HG03520 (cell line): Measurements from ENCODE around the gene KLF15.

Experiments
- ATAC-seq: cut with Tn5 transposase; IDR thresholded peaks from one replicate; pipeline ENCODE4 v1.9.1; 2021; ENCODE audit warnings: mild to moderate bottlenecking, moderate library complexity; ENCODE audit not compliant: unreplicated experiment

KLF15 gene

GRCh38 chr3:126389794-126390146 is 32.6 kb upstream of the KLF15 start:
- ATAC-seq: no peak

GRCh38 chr3:126389112-126389793 is 32.0 kb upstream of the KLF15 start:
- no peak for ATAC-seq

GRCh38 chr3:126381966-126382365 is 24.8 kb upstream of the KLF15 start:
- ATAC-seq: no peak

- no peak for ATAC-seq
Measured at GRCh38 chr3:126380011-126380768, 23.0 kb upstream of the KLF15 start.

DNA sequence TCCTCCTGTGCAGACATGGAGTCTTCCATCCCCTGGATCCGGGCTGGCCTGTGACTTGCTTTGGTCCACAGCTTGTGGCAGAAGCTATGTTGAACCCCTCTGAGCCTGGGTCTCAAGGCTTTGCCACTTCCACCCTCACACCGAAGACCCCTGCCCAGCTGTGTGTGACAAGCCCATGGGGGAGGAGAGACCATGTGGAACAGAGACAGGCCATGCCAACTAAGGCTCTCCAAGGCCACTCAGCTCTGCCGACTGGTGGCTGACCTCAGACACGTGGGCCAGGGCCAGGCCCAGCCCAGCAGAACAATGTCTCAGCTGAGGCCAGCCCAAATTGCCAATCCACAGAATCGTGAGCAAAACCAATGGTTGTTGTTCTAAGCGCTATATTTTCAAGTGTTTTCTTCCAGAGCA is 21.1 kb upstream of the KLF15 start:
- no peak for ATAC-seq

GRCh38 chr3:126377211-126377610 is 20.0 kb upstream of the KLF15 start:
- no peak for ATAC-seq

DNA sequence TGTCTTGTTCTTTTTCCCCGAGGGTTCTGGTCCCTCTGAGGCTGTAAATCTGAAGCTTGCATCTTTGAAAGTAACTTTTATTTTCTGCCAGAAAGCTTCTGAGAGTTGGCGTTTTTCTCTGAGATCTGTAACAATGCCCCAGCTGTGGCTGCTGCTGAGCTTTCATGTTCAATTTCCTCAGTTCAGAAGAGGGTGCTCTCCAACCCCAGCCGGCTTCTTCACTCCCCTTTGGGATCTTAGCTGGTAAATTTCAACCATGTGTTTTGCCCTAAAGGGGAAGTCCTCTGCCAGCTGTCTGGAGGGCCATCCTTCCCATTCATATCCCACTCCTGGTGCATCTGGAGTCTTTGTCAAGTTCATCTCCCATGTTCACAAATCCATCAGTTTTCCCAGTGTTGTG is 19.2 kb upstream of the KLF15 start:
- ATAC-seq: no peak

- ATAC-seq: no peak
Measured at GRCh38 chr3:126375835-126376331, 18.7 kb upstream of the KLF15 start.

GRCh38 chr3:126373682-126374601 is 16.7 kb upstream of the KLF15 start:
- ATAC-seq: no peak

DNA sequence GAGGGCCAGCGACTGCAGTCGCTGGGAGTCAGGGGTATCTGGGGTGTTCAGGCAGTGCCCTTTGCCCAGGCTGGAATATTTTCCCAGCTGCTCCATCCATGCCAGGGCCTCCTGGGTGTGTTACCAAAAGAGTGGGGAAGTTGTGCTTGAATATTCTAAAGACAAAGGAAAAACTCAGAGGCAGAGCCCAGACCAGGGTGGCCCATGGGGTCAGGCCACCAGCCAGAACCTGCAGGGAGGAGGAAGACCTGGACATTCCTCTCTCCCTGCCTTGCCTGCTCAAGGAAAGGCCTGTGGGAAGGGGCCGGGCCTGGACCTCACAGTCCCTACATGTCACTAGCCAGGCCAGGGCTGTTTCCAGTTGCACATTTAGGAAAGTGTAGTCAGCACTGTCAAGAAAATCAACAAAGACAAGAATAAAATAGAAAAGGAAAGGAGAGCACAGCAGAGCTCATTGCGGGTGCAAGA is 16.0 kb upstream of the KLF15 start:
- no peak for ATAC-seq

- no peak for ATAC-seq
Measured at GRCh38 chr3:126372413-126373145, 15.4 kb upstream of the KLF15 start.

GRCh38 chr3:126371096-126371705 is 14.0 kb upstream of the KLF15 start:
- ATAC-seq: no peak

- no peak for ATAC-seq
Measured at GRCh38 chr3:126370606-126371005, 13.4 kb upstream of the KLF15 start.

GRCh38 chr3:126370055-126370454 is 12.8 kb upstream of the KLF15 start:
- ATAC-seq: no peak

DNA sequence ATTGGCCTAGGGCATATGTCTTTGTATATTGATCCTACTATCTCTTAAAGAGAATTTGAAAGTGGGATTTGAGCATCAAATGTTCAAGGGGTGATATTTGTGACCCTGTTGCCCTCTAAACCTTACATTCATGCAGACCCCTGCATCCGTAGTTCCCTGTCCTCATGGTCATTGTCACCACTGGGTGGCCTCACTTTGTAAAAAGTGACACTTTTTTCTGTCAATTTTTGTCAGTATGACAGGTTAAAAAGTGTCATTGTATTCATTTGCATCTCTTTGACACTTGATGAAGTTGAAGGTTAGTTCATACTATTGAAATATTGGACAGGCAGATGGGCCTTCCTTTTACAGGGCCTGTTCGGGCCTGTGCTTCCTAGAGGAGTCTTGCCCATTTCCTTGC is 12.3 kb upstream of the KLF15 start:
- no peak for ATAC-seq

DNA sequence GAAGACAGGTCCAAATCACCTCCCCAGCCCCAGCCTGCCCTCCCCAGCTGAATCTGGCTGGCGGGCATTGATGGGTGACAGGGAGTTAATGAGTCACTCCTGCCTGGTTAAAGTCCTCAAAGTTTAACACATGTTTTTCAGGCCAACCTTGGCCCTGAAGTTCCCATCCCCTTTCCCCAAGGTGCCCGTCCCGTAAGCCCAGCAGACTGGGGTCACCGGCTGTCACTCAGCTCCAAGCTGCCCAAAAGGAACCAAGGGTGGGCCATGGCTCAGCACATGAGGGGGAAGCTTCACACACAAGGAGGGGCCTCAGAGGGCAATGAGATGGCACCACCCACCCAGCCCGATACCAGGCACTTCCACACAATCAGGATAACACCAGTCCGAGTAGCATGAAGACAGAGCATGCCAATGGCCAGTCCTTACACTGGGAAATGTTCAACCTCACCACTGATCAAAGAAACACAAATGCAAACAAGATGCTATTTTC is 10.2 kb upstream of the KLF15 start:
- ATAC-seq: no peak

- ATAC-seq: no peak
Measured at GRCh38 chr3:126365351-126366277, 8.4 kb upstream of the KLF15 start.

GRCh38 chr3:126364731-126365301 is 7.6 kb upstream of the KLF15 start:
- ATAC-seq: no peak
